Mucosa of stomach (tissue), 1 donor: ENCODE results near the gene PWP1.
"Not testable (repeated sequence)": the region's sequence is repeated elsewhere in the genome, so short reads cannot be mapped to it uniquely, and the experiment has no call there.

Experiments used
- H3K27me3 ChIP-seq: one replicate; pipeline ENCODE4 v1.7.0; 2013; ENCODE audit warnings: mild to moderate bottlenecking, low read length; ENCODE audit not compliant: control insufficient read depth, insufficient read depth
- H3K36me3 ChIP-seq: one replicate; pipeline ENCODE4 v1.7.0; 2013; ENCODE audit warnings: low read length; ENCODE audit not compliant: control insufficient read depth, insufficient read depth
- H3K4me1 ChIP-seq: one replicate; pipeline ENCODE4 v1.7.0; 2013; ENCODE audit warnings: mild to moderate bottlenecking, low read length; ENCODE audit not compliant: control insufficient read depth, insufficient read depth
- H3K4me3 ChIP-seq: one replicate; pipeline ENCODE4 v1.7.0; 2013; ENCODE audit warnings: low read length
- H3K9ac ChIP-seq: one replicate; pipeline ENCODE4 v1.7.0; 2013; ENCODE audit warnings: mild to moderate bottlenecking, low read length, moderate library complexity
- H3K9me3 ChIP-seq: one replicate; pipeline ENCODE4 v1.7.0; 2013; ENCODE audit warnings: mild to moderate bottlenecking, low read length, moderate library complexity; ENCODE audit not compliant: control insufficient read depth
- donor health status: Pancreatic carcinoma.

Gene PWP1

GRCh38 chr12:107670999-107671643, 14.5 kb upstream of the PWP1 start:
- H3K4me3 ChIP-seq: no peak overlapping the region
- H3K4me1 ChIP-seq: no peaks in the 10 kb centered on the region
- H3K9ac ChIP-seq: no peak overlapping the region
- no peaks in the 10 kb centered on the region for H3K9me3 ChIP-seq
- H3K27me3 ChIP-seq: peaks cover 5% of the 10 kb centered on the region
- no peaks in the 10 kb centered on the region for H3K36me3 ChIP-seq

GRCh38 chr12:107677671-107678070, 7.9 kb upstream of the PWP1 start:
- H3K27me3 ChIP-seq: no peaks in the 10 kb centered on the region
- H3K9ac ChIP-seq: no peak overlapping the region

GRCh38 chr12:107679336-107679735, 6.3 kb upstream of the PWP1 start:
- Histone ChIP-seq H3K36me3 (no peaks in the 10 kb centered on the region), H3K9me3 (no peaks in the 10 kb centered on the region), H3K27me3 (no peaks in the 10 kb centered on the region), H3K4me3 (no peak overlapping the region), H3K9ac (no peak overlapping the region), H3K4me1 (peaks cover under 1% of the 10 kb centered on the region)

More at GRCh38 chr12:107677671-107678070, 7.9 kb upstream of the PWP1 start:
- H3K36me3 ChIP-seq: no peaks in the 10 kb centered on the region
- H3K9me3 ChIP-seq: no peaks in the 10 kb centered on the region
- no peaks in the 10 kb centered on the region for H3K4me1 ChIP-seq
- H3K4me3 ChIP-seq: no peak overlapping the region

GRCh38 chr12:107681455-107681835, 4.2 kb upstream of the PWP1 start:
- Histone ChIP-seq H3K4me1 (peaks cover 10% of the 10 kb centered on the region), H3K4me3 (no peak overlapping the region), H3K9ac (no peak overlapping the region), H3K36me3 (no peaks in the 10 kb centered on the region), H3K9me3 (no peaks in the 10 kb centered on the region), H3K27me3 (no peaks in the 10 kb centered on the region)

- Histone ChIP-seq H3K9me3 (no peaks in the 10 kb centered on the region), H3K4me3 (no peak overlapping the region), H3K27me3 (no peaks in the 10 kb centered on the region), H3K4me1 (peaks cover 10% of the 10 kb centered on the region), H3K36me3 (no peaks in the 10 kb centered on the region), H3K9ac (no peak overlapping the region)
These were observed 3.5 kb upstream of the PWP1 start for GRCh38 chr12:107681836-107682820.

- H3K4me1 ChIP-seq: peaks cover 10% of the 10 kb centered on the region
- no peaks in the 10 kb centered on the region for H3K27me3 ChIP-seq
- H3K9me3 ChIP-seq: no peaks in the 10 kb centered on the region
- H3K4me3 ChIP-seq: no peak overlapping the region
- no peak overlapping the region for H3K9ac ChIP-seq
- H3K36me3 ChIP-seq: peaks cover 5% of the 10 kb centered on the region
These were observed 1.4 kb upstream of the PWP1 start for GRCh38 chr12:107684029-107684795.

GRCh38 chr12:107684990-107685359, 624 bp upstream of the PWP1 start:
- peak overlapping the region; percentile 91 for H3K9ac ChIP-seq

GRCh38 chr12:107695772-107696171, 10.2 kb downstream of the PWP1 start:
- not testable (repeated sequence) for H3K4me1 ChIP-seq, H3K9me3 ChIP-seq, H3K9ac ChIP-seq, H3K27me3 ChIP-seq, H3K36me3 ChIP-seq, H3K4me3 ChIP-seq

More at GRCh38 chr12:107684990-107685359, 624 bp upstream of the PWP1 start:
- H3K4me1 ChIP-seq: peaks cover 10% of the 10 kb centered on the region
- H3K9me3 ChIP-seq: no peaks in the 10 kb centered on the region
- no peaks in the 10 kb centered on the region for H3K27me3 ChIP-seq
- peak overlapping the region; percentile 80 for H3K4me3 ChIP-seq
- H3K36me3 ChIP-seq: peaks cover 5% of the 10 kb centered on the region

GRCh38 chr12:107702106-107702505, 16.5 kb downstream of the PWP1 start:
- Histone ChIP-seq H3K9me3 (no peaks in the 10 kb centered on the region), H3K4me3 (no peak overlapping the region), H3K27me3 (no peaks in the 10 kb centered on the region), H3K9ac (no peak overlapping the region), H3K36me3 (no peaks in the 10 kb centered on the region), H3K4me1 (no peaks in the 10 kb centered on the region)

GRCh38 chr12:107704041-107704440, 18.4 kb downstream of the PWP1 start:
- H3K36me3 ChIP-seq: no peaks in the 10 kb centered on the region
- H3K27me3 ChIP-seq: no peaks in the 10 kb centered on the region

GRCh38 chr12:107705522-107705921, 19.9 kb downstream of the PWP1 start:
- H3K27me3 ChIP-seq, H3K9ac ChIP-seq, H3K4me3 ChIP-seq, H3K4me1 ChIP-seq, H3K36me3 ChIP-seq, H3K9me3 ChIP-seq: not testable (repeated sequence)

More at GRCh38 chr12:107704041-107704440, 18.4 kb downstream of the PWP1 start:
- Histone ChIP-seq H3K9ac (no peak overlapping the region), H3K9me3 (no peaks in the 10 kb centered on the region), H3K4me3 (no peak overlapping the region), H3K4me1 (no peaks in the 10 kb centered on the region)

- no peak overlapping the region for H3K9ac ChIP-seq
- no peaks in the 10 kb centered on the region for H3K36me3 ChIP-seq
- no peaks in the 10 kb centered on the region for H3K4me1 ChIP-seq
- no peaks in the 10 kb centered on the region for H3K9me3 ChIP-seq
- no peak overlapping the region for H3K4me3 ChIP-seq
- no peaks in the 10 kb centered on the region for H3K27me3 ChIP-seq
These were observed 30.2 kb downstream of the PWP1 start for GRCh38 chr12:107715780-107716179.
